GM21737 (cell line): ENCODE data around the gene CMIP.

Experiments
- ATAC-seq: cut with Tn5 transposase; IDR thresholded peaks from one replicate; pipeline ENCODE4 v1.9.1; 2021; ENCODE audit warnings: mild to moderate bottlenecking, moderate library complexity; ENCODE audit not compliant: unreplicated experiment

CMIP gene

DNA sequence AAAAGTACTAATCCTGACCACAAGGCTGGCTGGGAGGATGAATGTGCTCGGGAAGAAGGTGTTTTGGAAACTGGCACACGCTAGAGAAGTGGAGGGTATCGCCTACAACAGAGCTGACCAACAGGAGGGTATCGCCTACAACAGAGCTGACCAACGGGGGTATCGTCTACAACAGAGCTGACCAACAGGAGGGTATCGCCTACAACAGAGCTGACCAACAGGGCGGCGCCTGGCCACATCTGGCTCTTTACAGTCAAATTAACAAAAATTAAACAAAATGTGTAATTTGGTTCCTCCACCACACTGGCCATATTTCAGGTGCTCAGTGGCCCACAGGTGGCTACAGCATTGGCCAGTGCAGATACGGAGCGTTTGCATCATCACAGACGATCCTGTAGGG lies 153.5 kb downstream of the CMIP start:
- ATAC-seq, result no peak

DNA sequence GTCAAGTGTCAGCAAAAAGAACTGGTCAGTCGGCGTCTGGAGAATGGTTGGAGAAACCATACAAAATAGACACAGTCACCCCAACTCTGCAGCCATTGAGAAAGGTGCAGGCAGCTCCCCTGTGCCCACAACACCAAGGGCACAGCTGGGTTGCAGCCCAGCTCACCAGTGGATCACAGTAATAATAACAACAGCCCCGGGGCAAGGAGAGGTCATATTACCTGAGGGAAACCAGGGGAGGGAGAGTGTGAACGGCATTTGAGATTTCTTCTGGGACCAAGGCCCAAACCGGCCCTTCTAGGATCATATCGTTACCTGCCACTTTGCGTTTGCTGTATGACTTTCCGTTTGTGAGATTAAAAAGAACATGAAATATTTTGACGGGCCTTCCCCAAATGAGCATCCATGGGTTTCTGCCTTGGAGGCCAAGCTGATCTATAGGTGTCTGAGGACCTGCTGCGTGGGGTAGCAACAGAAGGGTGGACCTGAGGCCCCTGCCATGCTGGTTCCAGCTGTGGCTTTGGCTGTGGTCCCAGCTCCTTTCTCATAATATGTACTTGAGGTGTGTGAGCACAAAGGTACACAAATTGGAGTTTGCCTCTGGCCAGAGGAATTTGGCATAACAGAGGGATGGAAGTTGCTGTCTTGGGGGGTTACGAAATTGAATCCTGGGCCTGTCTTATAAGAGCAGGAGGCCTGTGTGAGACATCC lies 154.6 kb downstream of the CMIP start:
- ATAC-seq, result no peak

DNA sequence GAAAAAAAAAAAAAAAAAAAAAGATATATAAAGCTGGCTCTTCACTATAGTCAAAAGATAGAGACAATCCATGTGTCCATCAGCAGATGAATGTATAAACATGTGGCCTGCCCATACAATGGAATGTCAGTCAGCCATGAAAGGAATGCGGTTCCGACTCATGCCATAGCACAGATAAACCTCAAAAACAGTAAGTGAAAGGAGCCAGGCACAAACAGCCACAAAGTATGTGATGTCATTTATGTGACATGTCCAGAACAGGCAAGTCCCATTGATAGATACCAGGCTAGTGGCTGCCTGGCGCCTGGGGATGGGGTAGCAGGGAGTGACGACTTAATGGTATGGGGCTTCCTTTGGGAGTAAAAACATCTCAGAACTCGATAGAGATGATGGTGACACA lies 155.7 kb downstream of the CMIP start:
- ATAC-seq, result no peak

DNA sequence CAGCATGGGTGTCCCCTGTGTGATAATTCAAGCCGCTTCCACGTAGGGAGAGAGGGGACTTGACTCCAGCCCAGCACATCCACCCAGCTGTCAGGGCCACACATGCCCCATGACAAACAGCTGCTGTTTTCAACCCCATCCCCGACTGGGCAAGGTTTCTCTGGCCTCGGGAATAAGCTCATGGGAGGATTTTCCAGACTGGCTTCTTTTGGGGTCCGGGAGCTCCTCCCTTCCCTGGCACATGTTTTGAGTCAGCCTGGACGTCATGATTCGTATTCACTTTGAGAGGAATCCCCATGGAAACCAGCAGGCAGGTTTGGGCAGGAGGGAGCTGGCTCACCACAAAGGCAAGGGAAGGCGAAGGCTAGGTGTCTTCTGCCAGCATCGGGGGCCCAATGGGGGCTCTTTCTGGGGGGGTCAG lies 156.4 kb downstream of the CMIP start:
- ATAC-seq, result no peak

DNA sequence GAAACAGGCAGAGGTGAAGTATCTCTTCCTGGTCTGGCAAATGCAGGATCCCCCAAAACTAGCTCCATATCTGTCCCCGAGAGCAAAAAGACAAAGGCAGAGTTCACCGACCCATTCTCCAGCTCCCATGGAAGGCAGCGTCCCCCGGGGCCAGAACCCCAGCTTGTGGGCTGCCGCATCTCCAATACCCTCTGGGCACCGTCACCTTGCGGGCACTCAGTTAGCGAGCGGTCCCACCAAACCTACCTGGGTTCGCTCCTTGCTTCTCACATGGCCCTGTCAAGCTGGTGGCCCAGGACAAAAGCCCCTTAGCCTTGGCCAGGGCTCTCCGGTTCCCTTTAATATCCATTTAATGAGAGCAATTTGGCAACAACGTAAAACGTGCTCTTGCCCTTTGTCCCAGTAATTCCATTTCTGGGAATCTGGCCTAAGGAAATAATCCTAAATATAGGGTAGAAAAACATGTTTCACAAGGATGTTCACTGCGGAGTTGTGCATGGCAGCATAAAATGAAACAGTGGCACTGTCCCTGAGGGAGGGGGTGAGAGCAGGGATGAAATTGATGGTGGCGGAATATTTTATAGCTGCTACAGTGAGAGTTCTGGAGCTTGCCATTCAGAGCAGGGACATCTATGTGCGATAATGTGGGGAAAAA lies 157.1 kb downstream of the CMIP start:
- no peak for ATAC-seq

DNA sequence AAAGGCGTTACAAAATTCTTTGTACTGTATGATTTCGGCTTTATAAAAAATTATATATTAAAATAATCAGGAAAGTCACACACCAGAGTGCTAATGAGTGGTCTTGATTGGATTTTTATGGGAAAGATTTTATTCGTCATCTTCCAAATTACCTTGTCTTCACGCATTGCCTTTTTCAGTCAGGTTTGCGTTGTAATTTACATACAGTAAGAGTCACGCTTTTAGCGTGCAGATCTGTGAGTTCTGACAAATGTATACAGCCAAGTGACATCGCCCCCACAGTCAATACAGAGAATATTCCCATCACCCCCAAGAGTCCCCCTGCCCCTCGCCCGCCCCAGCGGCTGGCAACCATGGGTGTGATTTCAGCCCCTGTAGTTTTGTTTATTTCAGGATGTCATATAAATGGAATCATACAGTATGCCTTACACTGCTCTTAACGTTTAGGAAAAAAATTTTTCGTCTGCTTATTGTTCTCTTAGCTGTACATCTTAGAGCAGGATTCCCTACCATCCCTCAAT lies 157.7 kb downstream of the CMIP start:
- ATAC-seq, result no peak

DNA sequence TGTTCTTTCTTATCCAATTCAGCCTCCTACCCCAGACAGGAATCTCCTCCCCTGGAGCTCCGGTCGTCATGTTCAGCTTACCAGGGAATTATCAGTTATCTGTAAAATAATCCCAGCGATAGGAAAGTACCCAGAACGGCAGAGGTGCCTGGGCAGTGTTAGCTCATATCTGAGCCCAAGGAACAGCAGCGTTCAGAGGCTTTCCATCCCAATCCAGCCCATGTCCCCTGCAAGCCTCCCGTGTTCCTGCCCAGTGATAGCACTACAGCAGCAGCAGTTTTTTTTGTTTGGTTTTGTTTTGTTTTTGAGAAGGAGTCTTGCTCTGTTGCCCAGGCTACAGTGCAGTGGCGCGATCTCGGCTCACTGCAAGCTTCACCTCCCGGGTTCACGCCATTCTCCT lies 158.2 kb downstream of the CMIP start:
- no peak for ATAC-seq

DNA sequence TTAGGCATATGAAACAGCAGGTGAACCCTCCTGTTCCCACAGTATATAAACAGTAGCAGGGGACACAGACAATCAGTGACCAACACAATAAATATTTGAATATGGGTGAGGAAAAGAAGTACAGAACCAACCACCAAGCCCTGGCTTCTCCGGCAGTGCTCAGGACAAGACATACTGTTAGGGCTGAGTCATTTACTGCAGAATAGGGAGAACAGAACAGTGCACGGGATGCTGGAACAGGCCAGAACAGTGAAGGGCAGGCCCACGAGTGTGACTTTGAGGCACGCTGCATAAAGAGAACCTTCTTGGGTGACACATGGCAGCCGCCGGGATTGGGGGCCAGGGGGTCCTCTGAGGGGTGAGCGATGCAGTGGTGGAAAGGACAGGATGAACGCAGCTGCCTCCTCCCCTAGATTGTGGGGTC lies 160.4 kb downstream of the CMIP start:
- no peak for ATAC-seq

DNA sequence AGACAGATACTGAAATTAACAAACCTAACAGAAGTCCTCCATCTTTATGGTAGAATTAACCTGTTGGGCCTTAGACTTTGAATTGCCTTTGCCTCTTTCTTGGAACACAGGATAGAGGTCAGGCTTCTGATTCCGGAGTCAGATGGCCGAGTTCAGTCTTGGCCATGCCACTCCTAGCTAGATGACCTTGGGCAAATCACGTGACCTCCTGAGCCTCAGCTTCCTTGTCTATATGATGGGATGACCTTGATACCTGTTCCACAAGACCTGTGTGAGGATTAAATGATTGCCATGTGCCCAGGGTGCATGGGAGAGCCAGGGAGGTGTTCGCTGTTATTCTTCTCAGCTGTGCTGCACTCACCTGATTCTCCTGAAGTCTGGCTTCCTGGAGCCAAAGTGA lies 161.4 kb downstream of the CMIP start:
- no peak for ATAC-seq

DNA sequence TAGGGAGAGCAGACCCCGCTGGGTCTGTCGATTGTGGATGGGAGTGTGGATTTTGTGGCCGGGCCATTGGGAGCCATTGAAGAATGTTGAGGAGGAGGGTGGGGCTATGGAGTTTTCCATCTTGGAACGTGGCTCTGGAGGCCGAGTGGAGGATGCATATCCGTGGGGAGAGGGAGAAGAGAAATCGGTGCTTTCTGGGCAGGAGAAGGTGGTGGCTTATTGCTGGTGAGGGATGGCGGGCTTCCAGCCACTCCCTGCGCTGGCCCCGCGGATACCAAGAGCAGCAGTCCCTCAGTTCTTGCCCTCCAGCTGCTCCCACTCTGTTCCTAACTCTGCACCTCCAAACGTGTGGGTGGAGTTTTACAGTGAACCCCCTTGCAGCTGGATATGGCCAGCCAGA lies 162.4 kb downstream of the CMIP start:
- ATAC-seq, result no peak

DNA sequence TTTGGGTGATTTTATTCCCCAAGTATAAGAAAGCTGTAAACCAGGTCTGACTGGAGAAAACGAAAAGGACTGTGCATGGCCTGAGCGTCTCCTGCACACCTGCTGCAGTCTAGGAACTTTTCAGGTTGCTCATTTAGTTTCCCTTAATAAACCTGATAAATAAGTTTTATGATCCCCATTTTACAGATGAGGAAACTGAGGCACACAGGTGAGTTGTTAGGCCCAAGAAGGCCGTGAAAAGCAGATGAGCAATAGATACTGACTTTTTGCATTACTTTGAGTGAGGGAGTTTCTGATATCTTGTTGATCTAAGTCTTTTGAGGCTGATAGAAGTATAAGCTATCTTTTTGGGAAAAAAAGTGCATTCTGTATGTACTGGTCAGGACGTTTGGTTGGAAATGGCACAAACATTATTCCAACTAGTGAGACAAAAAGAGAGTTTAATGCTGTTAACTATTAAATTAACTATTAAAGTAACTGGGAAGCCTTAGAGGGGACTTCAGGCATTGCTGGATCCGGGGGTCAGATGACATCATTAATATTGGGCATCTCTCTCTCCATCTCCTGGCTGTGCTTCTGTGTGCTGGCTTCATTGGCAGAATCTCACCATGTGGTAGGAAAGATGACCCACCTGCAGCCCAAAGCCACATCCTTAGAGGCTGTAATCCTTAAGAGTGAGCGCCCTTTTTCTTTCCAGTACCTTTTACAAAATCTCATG lies 163.4 kb downstream of the CMIP start:
- ATAC-seq, result no peak

DNA sequence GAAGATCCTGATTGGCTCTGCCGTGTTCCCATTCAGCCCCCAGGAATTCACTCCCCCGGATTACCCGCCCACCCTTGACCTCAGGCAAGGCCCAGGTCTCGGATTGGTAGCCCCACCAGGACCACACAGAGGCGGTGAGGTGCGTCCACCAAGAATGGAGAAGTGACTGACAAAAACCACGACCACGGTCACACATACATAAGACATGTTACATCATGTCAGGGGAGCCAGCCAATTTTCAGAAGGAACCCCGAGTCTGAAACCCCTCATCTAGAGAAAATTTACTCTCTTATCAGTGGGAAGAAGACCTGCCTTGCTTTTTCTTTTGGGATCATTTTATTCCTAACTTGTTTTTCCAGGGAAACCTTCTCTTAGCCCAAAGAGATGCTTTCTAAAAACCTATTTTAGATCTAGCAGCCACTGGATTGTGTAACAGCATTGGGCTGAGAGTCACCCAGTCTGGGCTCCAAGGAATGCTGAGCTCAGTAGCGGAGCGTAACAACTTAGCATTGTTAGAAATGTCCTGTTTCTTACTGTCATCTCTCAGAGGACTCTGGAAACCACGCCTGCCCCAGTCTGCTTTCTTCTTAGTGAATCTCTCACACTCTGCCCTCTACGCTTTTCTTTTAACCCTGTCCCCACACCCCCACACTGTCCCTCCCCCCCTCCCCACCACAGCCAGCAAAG lies 164.1 kb downstream of the CMIP start:
- no peak for ATAC-seq

DNA sequence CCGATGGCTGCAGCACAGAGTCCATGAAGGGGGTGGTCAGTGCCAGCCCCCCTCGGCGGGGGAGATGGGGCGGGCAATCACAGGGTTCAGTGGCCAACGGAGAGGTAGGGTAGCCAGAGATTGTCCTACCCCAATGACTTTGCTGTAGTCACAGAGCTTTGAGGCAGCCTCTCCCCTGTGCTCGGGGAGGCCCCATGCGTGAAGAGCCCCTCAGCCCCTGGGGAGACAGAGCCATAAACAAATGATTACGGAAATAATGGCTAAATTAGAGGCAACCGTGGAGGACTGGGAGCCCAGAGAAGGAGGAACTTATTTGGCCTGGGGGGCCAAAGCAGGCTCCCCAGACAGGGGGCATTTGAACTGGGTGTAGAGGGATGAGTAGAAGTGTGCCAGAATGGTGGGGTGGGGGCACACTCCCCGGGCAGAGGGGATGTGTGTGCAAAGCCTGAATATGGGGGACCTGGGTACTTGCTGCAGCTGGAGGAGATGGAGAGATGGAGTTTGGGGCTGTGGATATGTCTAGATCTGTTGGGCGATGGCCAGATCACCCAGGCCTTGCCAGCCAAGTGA lies 164.8 kb downstream of the CMIP start:
- no peak for ATAC-seq

DNA sequence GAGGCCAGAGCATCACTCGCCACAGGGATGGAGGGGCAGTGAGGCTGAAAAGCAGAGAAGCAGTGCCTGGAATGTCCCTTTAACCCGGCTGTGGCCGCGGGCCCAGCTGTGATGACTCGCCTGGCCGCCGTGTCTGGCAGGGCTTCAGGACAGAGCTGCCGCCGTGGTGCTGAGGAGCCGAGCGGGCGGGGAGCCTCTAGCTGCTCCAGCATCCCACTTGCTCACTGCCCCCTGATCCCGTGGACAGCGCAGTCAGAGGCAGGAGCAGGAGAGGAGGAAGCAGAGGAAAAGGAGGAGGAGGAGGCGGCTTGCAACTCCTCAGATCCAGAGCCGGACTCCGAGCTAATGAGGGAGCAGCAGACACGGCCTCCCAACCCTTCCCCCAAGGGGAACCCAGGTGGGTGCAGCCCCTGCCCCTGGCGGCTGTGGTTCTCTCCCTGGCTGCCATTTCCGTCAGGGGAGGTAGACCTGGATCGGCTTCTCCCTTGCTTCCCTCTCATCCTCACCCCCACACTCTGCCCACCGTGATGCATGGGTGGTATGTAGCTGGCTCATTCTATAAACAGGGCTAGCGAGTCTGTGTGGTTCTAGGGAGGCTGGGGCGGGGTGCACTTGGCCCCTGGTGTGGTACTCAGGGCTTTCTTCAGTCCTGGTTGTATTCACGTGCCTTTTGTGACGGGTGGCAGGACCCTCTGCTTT lies 165.7 kb downstream of the CMIP start:
- ATAC-seq, result no peak

DNA sequence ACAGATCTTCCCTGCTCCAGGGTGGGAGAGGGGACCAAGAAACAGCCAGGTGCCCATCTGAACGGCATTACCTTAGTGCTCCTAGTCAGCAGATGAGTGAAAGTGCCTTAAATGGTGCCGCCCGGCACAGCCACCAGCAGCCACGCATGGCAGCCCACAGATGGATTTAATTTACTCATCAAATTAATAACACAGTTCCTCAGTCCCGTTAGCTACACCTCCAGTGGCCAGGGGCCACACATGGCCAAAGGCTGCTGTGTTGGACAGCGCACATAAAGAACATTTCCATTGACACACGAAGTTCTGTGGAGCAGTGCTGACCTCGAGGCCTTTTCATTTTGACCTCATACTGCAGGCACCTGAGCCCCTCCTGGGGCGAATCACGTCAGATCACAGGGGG lies 166.3 kb downstream of the CMIP start:
- no peak for ATAC-seq

DNA sequence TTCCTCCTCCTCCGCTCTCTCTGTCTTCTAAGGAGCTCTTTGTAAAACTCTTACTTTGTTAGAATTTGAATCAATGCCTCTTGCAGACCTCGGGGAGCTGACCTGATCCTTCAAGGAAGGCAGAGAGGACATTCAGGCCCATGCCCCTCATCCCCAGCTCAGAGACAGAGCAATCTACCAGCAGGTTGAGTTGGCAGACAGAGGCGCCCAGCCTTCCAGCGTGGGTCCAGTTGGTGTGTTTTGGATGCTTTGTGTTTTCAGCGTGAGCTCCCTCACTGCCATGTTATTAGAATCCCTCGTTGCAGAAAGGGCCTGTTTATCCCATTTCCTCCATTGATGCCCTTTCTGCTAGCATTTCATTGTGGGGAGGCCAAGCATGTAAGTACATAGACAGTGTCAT lies 167.1 kb downstream of the CMIP start:
- ATAC-seq, result no peak

DNA sequence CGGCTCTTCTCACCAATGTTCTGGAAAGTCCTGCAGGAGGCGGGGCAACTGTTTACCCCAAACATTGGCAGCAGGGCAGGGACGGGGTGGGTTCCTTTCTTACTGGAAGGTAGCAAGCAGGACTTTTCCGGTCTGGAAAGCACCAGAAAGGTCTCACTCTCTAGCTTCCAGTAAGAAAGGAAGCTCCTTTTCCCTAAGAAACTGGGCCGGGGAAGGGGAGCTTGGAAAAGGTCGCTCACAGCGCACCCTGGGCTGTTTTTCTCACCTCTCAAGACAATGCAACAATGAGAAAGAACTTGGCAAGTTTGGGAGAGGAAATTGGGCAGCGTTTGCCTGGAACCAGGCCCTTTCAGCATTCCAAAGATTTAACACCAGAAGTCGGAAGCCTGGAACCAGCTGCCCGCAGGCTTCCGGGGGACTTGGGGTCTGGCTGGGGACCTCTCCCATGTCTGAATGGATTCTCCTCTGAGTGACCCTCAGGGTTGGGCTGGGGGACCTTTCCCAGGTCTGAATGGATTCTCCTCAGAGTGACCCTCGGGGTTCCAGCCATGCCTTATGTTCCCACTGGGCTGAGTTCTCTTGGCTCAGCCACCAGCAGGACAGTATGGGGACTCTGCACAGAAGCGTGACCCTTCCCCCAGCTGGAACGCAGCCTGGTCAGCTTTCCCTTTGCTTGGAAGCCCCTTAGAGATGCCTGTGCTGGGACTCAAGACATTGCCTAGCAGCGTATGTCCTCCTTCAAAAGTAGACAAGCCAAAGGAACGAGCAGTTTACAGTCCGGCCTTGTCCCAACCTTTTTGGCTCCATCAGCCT lies 167.9 kb downstream of the CMIP start:
- no peak for ATAC-seq

DNA sequence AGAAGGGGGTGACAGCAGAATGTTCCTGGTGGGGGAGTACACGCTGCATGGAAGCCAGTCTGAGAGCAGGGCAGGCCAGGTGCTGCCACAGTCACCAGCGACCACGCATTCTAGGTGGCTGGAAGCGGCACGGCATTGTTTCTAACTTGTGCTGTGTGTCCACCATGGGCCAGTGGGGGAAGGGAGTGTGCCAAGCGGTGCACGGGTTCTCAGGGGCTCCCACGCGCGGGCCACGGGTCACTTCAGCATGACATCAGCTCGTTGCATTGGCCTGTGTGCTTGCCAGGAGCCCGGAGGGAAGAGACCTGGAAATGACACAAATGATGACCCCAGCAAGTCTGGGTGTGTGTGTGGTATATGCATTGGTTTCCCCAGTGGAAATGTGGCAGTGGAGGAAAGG lies 169.6 kb downstream of the CMIP start:
- ATAC-seq, result no peak

DNA sequence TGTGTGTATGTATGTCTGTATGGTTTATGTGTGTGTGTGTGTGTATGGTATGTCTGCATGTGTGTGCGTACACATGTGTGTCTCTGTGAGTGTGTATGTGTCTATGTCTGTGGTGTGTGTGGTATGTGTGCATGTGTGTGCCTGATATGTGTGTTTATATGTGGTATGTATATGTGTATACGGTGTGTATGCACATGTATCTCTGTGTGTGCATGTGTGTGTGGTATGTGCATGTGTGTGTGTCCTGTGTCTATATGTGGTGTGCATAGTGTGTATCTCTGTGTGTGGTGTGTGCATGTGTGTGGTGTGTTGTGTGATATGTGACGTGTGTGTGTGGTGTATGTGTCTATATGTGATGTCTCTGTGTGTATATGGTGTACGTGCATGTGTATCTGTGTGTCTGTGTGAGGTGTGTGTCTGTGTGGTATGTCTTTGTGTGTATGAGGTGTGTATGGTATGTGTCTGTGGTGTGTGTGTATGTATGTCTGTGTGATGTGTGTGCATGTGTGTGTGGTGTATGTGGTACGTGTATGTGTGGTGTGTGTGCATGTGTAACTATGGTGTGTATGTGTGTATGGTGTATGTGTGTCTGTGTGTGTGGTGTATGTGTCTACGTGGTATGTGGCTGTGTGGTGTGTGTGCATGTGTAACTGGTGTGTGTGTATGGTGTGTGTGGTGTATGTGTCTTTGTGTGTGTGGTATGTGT lies 170.2 kb downstream of the CMIP start:
- ATAC-seq, result no peak
